Measurements from ENCODE around the gene PCDHB9. TPM values are rescaled to one million over a fixed set of nuclear protein-coding genes. Genes with fewer than 3 reads are reported as not detected.
A peak's percentile ranks its signal among the peaks of the same experiment; 100 is the strongest.
"Not testable (repeated sequence)": the region's sequence is repeated elsewhere in the genome, so short reads cannot be mapped to it uniquely, and the experiment has no call there.

PCDHB9 gene
- total and polyA plus RNA-seq, 11 donors: 0.30 to 1.6 (median 0.91) TPM

GRCh38 chr5:141172381-141173204 lies 14.4 kb upstream of the PCDHB9 start, which contains the start of gene PCDHB7:
Gene PCDHB7 (plus strand): TSS chr5:141172644. CDS start chr5:141172836, 192 bp downstream.
- peak within 1 kb of the TSS in 10 of 12 donors; percentile 6 to 56 (median 25) for H3K4me3 ChIP-seq
- ATAC-seq (no peak), DNase-seq (no peak)
- intact Hi-C loops (cut with DNase I): loop anchor here in 3 of 10 donors (10.0 kb wide), 1 partner anchor 392 kb away; no protein-coding TSS in a partner anchor
- no peak within 1 kb of the TSS for H3K27ac ChIP-seq
- WGBS, 4 donors: 24 to 32% (median 29%) methylated on average over 20 of the region's 20 CpGs
- peaks cover 0 to 47% (median 22%) of the 10 kb centered on the region in 9 donors for H3K27me3 ChIP-seq
- H3K9me3 ChIP-seq: peaks cover 0 to 63% (median 19%) of the 10 kb centered on the region in 12 donors
- TF ChIP-seq POLR2A (IDR thresholded peaks at IDR 0.05): no peak
- peak in 11 of 12 donors; percentile 31 to 55 (median 42) for TF ChIP-seq CTCF (IDR thresholded peaks at IDR 0.05)
- H3K36me3 ChIP-seq: no peaks in the 10 kb centered on the region
- no peaks in the 10 kb centered on the region for H3K4me1 ChIP-seq

DNA sequence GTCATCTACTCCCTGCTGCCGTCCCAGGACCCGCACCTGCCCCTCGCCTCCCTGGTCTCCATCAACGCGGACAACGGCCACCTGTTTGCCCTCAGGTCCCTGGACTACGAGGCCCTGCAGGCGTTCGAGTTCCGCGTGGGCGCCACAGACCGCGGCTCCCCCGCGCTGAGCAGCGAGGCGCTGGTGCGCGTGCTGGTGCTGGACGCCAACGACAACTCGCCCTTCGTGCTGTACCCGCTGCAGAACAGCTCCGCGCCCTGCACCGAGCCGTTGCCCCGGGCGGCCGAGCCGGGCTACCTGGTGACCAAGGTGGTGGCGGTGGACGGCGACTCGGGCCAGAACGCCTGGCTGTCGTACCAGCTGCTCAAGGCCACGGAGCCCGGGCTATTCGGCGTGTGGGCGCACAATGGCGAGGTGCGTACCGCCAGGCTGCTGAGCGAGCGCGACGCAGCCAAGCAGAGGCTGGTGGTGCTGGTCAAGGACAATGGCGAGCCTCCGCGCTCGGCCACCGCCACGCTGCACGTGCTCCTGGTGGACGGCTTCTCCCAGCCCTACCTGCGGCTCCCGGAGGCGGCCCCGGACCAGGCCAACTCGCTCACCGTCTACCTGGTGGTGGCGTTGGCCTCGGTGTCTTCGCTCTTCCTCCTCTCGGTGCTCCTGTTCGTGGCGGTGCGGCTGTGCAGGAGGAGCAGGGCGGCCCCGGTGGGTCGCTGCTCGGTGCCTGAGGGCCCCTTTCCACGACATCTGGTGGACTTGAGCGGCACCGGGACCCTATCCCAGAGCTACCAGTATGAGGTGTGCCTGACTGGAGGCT lies 12.5 kb upstream of the PCDHB9 start:
- 34 to 38% (median 35%) methylated on average over 40 to 79 of the region's 79 CpGs for WGBS, 4 donors
- H3K9me3 ChIP-seq: peaks cover 0 to 74% (median 19%) of the 10 kb centered on the region in 12 donors
- not testable (repeated sequence) for DNase-seq, H3K36me3 ChIP-seq, H3K4me1 ChIP-seq, H3K27ac ChIP-seq, H3K4me3 ChIP-seq, ATAC-seq
- peaks cover 0 to 51% (median 31%) of the 10 kb centered on the region in 9 donors for H3K27me3 ChIP-seq
- intact Hi-C loops (cut with DNase I): loop anchor here in 3 of 10 donors (10.0 kb wide), 1 partner anchor 390 kb away; no protein-coding TSS in a partner anchor

DNA sequence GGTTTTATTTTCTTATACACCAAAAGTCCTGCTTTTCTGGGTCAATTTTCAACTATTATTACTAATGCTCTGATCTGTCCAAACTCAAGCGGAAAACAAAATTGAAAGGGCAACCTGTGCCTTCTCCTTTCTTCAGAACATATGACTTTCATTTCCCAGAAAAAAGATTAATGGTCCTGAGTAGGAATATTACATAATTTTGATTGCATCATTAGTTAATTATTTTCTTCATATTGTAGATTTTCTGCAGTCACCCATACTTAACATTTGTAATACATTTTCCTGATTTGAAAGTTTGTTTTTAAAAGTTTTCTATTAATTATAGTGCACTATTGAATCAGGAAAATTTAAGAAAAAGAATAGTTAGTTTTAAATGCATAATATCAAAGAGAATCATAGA lies 11.0 kb upstream of the PCDHB9 start:
- no peaks in the 10 kb centered on the region for H3K36me3 ChIP-seq
- ATAC-seq (no peak), DNase-seq (no peak)
- H3K27ac ChIP-seq: no peak overlapping the region
- TF ChIP-seq CTCF (IDR thresholded peaks at IDR 0.05) (no peak), POLR2A (IDR thresholded peaks at IDR 0.05) (no peak)
- WGBS, 4 donors: 62 to 77% (median 63%) methylated on average over 1 of the region's 1 CpG
- H3K4me3 ChIP-seq: no peak overlapping the region
- H3K27me3 ChIP-seq: peaks cover 0 to 63% (median 33%) of the 10 kb centered on the region in 9 donors
- no peaks in the 10 kb centered on the region for H3K4me1 ChIP-seq
- intact Hi-C loops (cut with DNase I): loop anchor here in 3 of 10 donors (10.0 kb wide), 1 partner anchor 389 kb away; no protein-coding TSS in a partner anchor
- peaks cover 0 to 75% (median 21%) of the 10 kb centered on the region in 12 donors for H3K9me3 ChIP-seq

DNA sequence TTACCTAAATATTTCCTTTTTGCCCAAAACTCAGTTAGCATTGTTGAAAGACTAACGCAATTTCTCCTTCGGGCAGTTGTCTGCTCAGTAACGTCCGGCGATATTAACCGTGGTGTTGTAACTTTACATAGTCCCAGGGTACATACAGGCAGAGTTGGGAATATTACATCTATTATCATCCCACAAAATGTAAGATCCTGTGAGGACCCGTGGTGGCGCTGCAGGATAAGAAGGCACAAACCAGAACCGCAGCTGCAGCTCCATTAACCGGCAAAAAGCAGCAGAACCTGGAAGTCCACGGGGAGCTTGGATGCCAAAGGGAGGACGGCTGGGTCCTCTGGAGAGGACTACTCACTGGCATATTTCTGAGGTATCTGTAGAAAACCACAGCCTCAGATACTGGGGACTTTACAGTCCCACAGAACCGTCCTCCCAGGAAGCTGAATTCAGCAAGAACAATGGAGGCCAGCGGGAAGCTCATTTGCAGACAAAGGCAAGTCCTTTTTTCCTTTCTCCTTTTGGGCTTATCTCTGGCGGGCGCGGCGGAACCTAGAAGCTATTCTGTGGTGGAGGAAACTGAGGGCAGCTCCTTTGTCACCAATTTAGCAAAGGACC lies 9.3 kb upstream of the PCDHB9 start, which contains the start of gene PCDHB8:
Gene PCDHB8, plus strand, starts transcription at position 214 of the 615 bp plus-strand sequence. Its CDS starts 245 bp downstream, at position 459.
- peak in 5 of 12 donors; percentile 5 to 52 (median 8) for TF ChIP-seq CTCF (IDR thresholded peaks at IDR 0.05)
- intact Hi-C loops (cut with DNase I): loop anchor here in 3 of 10 donors (10.0 kb wide), 1 partner anchor 387 kb away; no protein-coding TSS in a partner anchor
- ATAC-seq: peak in 3 of 4 donors; percentile 55 to 88 (median 71)
- not testable (repeated sequence) for DNase-seq, H3K27ac ChIP-seq, H3K36me3 ChIP-seq, H3K4me1 ChIP-seq
- Histone ChIP-seq H3K4me3 (peak within 1 kb of the TSS in 3 of 12 donors; percentile 19 to 48 (median 40)), H3K9me3 (peaks cover 0 to 79% (median 27%) of the 10 kb centered on the region in 12 donors), H3K27me3 (peaks cover 0 to 71% (median 33%) of the 10 kb centered on the region in 9 donors)
- WGBS, 4 donors: 17 to 27% (median 23%) methylated on average over 14 to 15 of the region's 18 CpGs

DNA sequence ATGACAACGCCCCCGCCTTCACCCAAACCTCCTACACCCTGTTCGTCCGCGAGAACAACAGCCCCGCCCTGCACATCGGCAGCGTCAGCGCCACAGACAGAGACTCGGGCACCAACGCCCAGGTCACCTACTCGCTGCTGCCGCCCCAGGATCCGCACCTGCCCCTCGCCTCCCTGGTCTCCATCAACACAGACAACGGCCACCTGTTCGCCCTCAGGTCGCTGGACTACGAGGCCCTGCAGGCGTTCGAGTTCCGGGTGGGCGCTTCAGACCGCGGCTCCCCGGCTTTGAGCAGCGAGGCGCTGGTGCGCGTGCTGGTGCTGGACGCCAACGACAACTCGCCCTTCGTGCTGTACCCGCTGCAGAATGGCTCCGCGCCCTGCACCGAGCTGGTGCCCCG lies 7.6 kb upstream of the PCDHB9 start:
- intact Hi-C loops (cut with DNase I): loop anchor here in 3 of 10 donors (10.0 kb wide), 1 partner anchor 385 kb away; no protein-coding TSS in a partner anchor

DNA sequence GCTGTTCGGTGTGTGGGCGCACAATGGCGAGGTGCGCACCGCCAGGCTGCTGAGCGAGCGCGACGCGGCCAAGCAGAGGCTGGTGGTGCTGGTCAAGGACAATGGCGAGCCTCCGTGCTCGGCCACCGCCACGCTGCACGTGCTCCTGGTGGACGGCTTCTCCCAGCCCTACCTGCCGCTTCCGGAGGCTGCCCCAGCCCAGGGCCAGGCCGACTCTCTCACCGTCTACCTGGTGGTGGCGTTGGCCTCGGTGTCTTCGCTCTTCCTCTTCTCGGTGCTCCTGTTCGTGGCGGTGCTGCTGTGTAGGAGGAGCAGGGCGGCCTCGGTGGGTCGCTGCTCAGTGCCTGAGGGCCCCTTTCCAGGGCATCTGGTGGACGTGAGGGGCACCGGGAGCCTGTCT lies 7.1 kb upstream of the PCDHB9 start:
- Histone ChIP-seq H3K27me3 (peaks cover 0 to 75% (median 29%) of the 10 kb centered on the region in 9 donors), H3K9me3 (peaks cover 0 to 78% (median 26%) of the 10 kb centered on the region in 12 donors)
- not testable (repeated sequence) for H3K4me3 ChIP-seq, H3K4me1 ChIP-seq, DNase-seq, H3K27ac ChIP-seq, ATAC-seq, H3K36me3 ChIP-seq
- WGBS, 4 donors: 23 to 41% (median 34%) methylated on average over 3 to 32 of the region's 32 CpGs
- intact Hi-C loops (cut with DNase I): loop anchor here in 5 of 10 donors (5.0 to 10.0 kb wide), 2 partner anchors 382 to 385 kb away; no protein-coding TSS in a partner anchor

More for the DNA sequence above, 7.6 kb upstream of the PCDHB9 start:
- ATAC-seq, H3K4me3 ChIP-seq, DNase-seq, H3K27ac ChIP-seq, H3K36me3 ChIP-seq, H3K4me1 ChIP-seq: not testable (repeated sequence)
- WGBS, 4 donors: 33 to 37% (median 36%) methylated on average over 31 to 36 of the region's 39 CpGs
- Histone ChIP-seq H3K9me3 (peaks cover 0 to 78% (median 24%) of the 10 kb centered on the region in 12 donors), H3K27me3 (peaks cover 0 to 76% (median 33%) of the 10 kb centered on the region in 9 donors)
